GF-D8 (cell line): ENCODE data around the gene PECR.

ENCODE experiments used
- DNase-seq: peaks from one replicate; lab custom pipeline; 2025; lab: John Stamatoyannopoulos, UW

PECR gene

DNA sequence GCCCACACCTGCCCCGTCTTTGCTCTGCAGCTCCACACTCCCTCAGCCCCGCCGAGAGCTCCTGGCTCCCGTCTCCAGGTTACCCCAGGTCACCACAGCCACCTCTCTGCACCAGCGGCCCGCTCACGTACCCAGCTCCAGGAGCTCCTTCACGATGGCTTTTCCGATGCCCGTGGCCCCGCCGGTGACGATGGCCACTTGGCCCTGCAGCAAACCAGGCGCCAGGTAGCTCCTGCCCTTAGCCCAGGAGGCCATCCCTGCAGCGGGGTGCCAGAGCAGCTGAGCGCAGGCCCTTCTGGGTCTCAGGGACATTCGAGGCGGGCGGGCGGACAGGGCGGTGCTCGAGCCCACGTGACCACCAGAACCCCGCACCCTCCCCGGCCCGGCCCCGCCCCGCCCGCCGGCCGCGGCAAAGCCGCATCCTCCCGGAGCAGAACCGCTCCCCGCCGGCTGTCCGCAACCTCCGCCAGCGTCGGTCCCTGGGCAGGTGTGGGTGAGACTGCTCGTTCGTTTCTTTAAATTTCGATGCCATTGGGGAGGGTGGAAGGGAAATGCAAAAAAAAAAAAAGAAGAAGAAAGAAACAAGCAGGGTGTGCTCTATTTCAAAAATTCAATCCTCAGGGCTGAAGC is at the start of gene PECR, which contains the start of gene TMEM169:
Gene PECR (minus strand): TSS at position 323 of the 630 bp plus-strand sequence. CDS start 68 bp downstream, at position 255.
Gene TMEM169 (plus strand): TSS at position 433 of the 630 bp plus-strand sequence. CDS start 14,045 bp downstream, outside the sequence.
- DNase-seq: no peak

DNA sequence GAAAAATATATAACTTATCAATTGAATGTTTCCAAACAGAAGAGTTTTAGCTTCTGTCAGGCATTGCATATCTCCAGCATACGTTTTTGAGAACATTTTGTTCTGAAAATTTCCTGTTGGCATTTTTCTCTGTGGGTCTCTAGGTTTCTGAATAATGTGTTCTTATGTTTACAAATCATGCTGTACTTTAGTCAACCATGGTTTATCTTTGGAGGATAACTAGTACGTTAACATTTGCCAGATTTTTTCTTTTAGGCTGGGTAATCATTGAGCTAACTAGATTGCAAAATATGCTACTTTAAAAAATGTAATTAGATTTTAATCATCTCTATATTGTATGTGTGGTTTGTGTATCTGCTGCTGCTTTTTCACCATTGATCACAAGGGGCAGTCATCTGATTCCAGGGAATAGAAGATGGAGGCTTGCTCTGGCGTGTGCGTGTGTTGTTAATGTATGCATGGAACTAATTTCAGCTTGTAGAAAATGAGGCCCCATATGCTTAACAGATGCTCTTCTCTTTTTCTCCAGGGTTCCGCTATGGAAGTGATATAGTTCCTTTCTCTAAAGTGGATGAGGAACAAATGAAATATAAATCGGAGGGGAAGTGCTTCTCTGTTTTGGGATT is 48.9 kb upstream of the PECR start:
- no peak for DNase-seq

DNA sequence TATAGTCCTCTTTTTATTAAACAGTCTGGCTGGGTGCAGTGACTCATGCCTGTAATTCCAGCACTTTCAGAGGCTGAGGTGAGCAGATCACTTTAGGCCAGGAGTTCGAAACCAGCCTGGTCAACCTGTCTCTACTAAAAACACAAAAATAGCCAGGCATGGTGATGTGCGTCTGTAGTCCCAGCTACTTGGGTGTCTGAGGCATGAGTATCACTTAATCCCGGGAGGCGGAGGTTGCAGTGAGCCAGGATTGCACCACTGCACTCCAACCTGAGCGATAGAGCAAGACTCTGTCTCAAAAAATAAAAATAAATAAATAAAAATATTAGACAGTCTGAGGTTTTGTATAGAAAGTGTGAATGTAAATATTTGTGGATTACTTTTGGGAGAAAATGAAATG is 45.3 kb upstream of the PECR start:
- no peak for DNase-seq

DNA sequence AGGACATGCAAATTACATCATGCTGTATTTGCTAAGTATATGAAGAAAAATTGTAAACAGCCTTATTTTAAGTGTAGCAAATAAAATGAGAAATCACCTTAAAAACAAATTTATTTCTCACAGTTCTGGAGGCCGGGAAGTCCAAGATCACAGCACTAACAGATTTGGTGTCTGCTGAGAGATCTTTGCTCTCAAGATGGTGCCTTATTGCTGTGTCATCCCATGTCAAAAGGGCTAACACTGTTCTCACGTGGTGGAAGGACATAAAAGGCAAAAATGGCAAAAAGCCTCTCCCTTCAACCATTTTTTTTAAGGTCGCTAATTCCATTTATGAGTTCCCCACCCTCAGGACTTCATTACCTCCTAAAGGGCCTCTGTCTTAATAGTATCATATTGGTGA is 39.6 kb upstream of the PECR start:
- DNase-seq: no peak

DNA sequence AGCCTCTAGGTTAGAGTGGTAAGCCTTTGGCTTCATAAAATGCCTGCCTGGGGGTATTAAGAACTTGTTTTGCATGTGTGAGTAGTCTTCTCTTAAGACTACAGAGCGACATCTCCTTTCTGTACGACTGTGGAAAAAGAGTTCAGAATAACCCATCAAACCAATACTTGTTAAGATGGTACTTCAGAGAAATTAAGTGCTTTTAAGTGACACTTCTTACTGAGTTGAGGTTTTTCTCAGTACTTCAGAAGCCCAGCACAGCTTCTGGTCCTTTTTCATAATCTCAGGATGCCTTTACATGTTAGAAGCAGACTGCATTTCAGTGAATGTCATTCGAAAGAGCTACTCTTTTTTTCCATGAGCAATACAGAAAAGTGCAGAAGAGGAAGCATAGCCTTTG is 38.4 kb upstream of the PECR start:
- DNase-seq: no peak

DNA sequence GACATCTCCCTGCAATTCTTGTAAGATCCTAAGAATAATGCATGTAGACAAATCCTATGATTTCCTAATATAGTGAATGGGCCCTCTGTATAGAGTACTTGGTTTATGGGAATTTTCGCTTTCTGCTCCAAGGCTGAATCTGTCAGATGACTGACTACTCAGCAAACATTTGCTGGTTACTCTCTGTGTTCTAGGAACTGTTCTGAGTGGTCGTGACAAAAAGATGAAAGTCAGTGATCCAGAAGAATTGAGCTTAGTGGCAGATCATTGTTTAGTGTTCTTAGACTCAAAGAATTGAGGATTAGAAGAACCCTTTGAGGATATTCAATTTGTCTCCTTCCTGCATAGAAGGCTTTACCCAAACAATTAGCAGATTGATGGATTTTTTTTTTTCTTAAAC is 37.5 kb upstream of the PECR start:
- no peak for DNase-seq

DNA sequence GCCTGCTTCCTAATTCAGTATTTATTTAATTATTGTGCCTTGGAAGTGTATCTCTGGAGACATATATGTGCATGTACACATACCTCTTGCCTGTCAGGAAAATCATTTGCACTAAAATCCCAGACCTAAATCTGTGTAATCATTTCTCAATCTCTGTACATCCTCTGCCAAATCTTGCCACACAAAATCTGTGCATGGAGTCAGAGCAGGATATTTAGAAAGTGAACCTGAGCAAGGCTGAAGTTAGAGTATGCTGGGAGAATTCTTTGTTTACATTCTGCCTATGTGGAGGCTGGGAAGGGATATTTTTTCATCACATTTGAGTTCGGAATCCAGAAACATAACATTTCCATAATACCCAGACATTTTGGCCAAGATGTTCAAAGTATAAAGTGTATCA is 36.9 kb upstream of the PECR start:
- DNase-seq: no peak

DNA sequence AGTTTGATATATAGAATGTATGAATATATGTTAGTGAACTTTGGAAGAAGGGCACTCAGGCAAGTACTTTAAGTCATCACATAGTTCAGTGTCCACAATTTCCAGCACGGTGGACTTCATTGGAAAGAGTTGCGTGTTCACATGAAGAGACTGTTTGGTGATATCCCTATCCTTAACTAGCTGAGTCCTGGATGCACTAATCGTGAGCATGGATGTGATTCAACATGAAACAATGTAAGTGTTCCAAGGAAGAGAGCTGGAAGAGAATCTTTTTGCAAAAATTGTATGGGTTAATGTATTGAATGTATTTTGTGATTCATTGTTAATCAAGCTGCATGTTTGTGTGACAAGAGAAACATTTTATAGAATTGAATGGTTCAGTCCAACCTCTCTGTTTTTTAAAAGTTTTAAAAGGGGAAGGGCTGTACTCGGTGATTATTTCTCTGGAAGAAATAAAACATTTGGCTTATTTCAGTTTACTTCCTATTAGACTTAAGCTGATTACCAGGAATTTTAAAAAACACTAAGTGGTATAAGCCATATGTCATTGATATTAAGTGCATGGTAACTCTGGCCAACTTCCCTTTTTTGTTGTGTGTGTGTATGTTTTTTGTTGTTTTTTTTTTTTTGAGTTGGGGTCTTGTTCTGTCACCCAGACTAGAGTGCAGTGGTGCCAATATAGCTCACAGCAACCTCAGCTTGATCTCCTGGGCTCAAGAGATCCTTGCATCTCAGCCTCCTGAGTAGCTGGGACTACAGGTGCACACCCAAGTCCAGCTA is 36.1 kb upstream of the PECR start:
- DNase-seq: no peak

DNA sequence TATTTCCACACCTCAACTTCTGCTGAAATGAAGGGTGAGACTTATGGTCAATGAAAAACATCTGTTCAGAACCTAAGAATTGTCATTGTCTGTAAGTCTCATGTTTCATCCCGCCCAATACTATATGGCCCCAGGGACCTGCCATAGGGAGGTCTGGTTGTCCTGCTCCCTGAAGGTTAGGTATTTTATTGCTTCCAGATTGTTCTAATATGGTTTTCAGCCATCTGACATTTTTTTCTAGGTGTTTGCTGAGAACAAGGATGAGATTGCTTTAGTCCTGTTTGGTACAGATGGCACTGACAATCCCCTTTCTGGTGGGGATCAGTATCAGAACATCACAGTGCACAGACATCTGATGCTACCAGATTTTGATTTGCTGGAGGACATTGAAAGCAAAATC is 34.8 kb upstream of the PECR start:
- DNase-seq: no peak

DNA sequence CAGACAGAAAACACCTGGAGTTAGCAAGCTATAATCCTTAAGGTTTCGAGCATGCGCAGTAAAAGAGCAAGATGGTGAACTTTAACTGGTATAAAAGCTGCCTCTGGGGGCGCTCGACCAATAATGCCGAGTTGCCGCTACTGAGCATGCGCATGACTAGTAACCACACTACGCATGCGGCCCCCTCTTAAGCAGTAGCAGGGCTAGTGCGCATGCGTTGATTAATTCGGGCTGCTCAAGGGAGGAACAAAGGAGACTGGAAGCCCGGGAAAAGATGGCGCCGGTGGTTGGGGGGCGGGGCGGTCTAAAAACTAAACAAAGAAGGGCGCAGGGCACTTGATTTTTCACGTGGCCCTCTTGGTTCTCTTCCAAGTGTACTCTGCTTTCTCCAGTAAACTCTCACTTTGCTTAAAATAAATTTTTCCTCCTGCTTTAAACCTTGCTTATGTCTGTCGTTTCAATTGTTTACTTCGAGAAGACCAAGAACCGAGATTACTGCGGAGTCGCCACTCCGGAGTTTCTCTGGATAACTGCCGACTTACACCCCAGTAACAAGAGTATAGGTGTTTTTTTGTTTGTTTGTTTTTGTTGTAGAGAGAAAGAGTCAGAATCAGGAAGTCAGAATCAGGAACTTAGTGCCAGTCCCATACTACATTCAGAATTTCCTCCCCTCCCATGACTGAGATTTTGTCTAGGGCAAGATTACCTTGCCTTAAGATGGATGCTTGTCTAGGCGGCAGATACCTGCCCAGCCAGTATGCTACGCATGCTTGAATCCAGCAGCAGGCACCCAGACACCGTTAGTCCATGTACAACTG is 33.3 kb upstream of the PECR start:
- peak; percentile 91 for DNase-seq

DNA sequence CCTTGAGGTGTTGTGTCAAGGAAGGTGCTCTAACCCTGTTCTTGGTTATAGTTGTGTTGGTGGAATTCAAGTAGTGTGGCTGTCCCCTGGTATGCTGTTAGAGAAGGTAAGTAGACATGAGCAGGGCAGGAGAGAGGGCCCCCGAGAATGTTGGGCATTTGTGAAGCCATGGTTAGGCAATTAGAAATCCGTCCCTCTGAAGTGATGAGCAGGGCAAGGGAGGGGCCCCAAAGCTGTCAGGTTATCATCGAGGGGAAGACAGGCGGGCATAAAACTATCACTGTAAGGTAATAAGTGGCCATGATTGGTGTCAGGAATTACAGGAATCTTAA is 32.7 kb upstream of the PECR start:
- no peak for DNase-seq

DNA sequence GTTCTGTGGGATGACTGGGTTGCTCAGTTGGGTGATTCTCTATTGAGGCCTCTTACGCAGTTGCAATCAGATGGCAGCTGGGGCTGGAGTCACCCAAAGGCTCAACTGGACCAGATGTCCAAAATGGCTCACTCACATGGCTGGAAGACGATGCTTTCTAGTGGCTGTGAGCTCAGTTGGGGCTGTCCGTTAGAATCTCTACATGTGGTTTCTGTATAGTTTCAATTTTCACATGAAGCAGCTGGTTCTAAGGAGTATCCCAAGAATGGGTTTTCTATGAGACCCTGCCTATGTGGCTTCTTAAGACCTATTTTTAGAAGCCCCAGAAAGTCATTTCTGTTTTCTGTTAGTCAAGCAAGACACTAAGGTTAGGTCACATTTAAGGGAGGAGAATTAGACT is 32.0 kb upstream of the PECR start:
- no peak for DNase-seq

DNA sequence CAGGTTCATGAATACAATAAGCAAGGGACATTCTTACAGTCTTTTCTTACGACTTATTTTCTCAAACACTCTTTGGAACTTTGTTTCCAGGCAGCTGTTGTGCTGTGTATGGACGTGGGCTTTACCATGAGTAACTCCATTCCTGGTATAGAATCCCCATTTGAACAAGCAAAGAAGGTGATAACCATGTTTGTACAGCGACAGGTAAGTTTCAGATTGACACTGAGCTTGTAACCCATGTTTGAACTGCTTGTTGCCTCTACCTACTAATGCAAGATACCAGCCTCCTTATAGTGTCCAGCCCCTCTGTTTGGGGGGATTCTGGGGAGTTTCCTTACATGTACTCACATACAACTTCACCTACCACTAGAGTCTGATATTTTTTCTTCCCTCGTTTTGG is 31.3 kb upstream of the PECR start:
- no peak for DNase-seq

DNA sequence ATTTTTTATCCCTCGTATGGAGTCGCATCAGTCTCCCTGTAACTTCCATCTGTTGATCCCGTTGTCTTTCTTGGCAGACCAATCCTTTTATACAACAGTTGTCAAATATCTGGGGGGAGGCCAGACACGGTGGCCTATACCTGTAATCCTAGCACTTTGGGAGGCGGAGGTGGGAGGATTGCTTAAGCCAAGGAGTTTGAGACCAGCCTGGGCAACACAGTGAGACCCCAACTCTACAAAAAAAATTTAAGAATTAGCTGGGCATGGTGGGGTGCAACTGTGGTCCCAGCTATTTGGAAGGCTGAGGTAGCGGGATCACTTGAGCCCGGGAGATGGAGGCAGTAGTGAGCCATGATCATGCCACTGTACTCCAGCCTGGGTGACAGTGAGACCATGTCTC is 29.5 kb upstream of the PECR start:
- no peak for DNase-seq

DNA sequence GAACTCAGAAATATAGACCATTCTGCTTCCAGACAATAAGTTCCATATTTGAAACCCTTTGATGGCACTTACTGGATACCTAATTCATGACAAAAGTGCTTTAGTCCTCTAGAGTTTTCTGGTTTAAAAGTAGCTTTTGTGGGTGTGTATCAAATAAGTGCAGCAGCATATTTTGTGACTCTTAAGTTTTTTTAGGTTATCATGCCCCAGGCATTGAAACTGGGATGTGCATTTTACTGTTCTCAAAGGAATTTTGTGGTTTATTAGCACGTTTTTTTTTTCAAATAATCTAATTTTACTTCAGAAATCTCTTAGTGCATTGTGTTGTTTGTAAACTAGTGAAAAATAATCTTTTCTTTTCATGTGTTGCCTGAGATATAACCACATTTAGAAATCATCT is 29.0 kb upstream of the PECR start:
- DNase-seq: no peak

DNA sequence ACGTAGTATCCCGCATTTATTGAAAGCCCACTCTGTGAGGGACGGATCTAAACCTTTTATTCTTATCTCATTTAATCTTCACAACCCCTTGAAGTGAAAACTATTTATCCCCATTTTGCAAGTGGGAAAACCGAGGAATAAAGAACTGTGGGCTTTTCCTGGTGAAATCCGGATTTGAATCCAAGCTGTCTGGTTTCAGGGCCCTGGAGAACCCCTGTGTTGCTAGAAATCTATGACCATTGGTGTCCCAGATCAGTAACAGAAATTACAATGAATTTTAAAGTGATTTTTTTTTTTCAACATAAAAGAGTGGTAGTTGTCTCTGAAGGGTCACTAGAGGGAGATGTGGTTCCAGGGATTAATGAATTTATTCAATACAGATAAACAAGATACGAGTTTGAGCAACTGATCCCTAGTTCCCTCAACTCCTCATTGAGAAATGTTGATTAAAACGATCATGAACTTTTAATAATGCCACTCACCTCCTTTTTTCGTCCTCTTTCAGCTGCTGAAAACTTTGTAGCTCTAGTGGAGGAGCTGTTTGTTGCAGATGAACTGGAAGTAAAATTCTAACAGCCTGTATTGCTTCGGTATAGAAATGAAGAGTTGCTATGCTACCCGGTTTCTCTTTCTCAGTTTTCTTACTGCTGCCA is 28.5 kb upstream of the PECR start:
- DNase-seq: peak; percentile 16

DNA sequence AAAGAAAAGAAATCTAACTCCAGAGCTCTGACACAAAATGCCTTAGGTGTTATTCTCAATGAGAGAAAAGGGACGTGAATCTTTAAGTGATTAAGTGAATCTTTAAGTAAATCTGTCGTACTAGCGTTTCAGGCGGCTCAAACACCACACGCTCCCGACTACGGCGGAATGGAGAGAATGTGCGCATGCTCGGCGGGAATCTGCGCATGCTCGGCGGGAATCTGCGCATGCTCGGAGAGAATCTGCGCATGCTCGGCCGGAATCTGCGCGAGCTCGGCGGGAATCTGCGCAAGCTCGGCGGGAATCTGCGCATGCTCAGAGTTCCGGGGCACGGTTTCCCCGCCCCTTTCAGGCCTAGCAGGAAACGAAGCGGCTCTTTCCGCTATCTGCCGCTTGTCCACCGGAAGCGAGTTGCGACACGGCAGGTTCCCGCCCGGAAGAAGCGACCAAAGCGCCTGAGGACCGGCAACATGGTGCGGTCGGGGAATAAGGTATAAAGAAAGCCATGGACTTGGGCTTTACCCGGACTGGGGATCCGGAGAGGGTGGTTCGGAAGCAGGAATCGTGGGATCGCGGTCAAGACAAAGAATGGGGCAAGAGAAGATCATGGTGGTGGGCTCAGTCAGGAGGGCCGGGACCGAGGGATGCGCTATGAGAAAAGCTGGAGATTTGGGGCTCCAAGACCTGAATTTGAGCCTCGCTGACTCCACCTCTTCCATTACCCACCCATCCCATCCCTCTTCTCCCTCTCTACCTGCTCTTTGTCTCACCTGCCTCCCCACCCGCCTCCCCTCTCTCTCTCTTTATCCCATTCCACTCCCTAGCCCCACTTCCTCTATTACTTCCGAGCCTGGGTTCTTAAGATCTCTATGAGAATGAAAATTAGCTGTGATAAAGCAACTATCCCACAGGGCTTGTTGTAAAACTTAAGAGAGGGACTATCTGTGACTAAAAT is 27.6 kb upstream of the PECR start, which contains the start of gene XRCC5:
Gene XRCC5 (plus strand): TSS at position 382 of the 955 bp plus-strand sequence. CDS start 89 bp downstream, at position 471.
- DNase-seq: peak; percentile 93

DNA sequence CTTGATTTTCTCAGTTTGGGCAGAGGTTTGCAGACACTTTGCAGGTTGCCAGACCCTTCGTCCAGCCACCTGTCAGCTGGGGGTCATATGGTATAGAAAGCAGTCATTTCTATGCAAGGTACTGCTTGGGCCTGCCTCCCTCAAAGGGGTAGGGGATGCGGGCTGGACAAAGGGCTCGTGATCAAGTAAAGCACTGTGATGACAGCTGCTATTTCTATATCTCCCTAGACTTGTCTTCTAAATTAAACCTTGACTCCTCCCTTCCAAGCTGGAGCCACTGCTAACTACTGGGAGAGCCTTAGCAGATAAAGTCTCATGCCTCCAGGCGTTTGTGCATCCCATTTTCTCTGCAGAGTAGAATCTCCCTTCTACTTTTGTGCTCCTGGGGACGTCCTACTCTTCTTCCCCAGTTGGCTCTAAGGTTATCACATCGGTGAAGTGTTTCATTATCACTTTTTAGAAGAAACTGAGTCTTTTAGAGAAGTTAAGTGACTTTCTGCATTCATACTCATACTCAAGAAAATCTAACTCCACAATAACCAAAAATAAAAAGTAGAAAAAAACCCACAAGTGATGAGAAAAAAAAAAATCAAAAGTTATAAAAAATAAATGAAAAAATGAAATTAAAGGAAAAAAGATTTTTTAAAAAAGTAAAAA is 26.8 kb upstream of the PECR start:
- DNase-seq: no peak

DNA sequence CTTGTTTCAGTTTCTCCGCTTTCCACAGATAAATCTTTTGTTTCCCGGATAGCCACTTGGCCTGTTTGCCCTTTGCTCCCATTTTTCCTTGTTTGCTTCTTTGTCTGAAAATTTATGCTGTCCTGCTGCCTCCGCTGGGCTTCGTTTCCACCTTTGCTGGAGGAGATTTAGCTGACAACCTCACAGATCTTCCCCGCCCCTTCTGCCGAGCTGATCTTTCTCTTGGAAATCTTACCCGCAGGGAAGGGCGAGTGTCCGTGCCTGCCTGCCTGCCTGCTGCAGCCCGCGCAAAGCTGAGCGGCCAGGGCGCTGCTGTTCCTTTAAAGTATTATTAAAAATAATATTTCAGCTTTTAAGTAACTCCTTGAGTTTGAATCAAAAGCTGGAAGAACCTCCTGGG is 26.2 kb upstream of the PECR start:
- no peak for DNase-seq

DNA sequence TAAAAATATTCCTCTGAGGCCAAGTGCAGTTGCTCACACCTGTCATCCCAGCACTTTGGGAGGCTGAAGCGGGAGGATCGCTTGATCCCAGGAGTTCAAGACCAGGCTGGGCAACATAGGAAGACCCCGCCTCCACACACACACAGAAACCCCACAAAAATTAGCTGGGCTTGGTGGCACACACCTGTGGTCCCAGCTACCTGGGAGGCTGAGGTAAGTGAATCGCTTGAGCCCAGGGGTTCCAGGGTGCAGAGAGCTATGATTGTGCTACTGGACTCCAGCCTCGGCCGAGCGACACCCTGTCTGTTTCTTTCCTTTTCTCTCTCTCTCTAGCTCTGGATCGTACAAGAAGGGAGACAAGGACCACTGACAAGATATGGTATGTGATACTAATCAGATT is 25.7 kb upstream of the PECR start:
- DNase-seq: no peak
